ENCODE measurements around the gene EHBP1.

DNA sequence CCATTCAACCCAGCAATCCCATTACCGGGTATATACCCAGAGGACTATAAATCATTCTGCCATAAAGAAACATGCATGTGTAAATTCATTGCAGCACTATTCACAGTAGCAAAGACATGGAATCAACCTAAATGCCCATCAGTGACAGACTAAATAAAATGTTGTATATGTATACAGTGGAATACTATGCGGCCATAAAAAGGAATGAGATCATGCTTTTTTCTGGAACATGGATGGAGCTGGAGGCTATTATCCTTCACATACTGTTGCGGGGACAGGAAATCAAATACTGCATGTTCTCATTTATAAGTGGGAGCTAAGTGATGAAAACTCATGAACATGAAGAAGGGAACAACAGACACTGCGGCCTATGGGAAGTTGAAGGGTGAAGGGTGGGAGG, 65.1 kb downstream of the EHBP1 start:
- TF ChIP-seq CTCF (conservative IDR thresholded peaks at IDR 0.05 in 1 of 2, IDR thresholded peaks at IDR 0.05 in 1 of 2; ENCODE audit: low read depth in 1 of 2, low read length in 2 of 2) (no peak), EZH2 (IDR thresholded peaks at IDR 0.05; ENCODE audit: low read length, missing control alignments) (no peak)

All from fibroblast of lung (primary cell).